KBM-7 (cell line): ENCODE results near the gene GPR55.

Source experiments
- DNase-seq: peaks from one replicate; pipeline ENCODE4 v3.0.0-alpha.2; 2015
- in situ Hi-C: fragments of 300-500 bp; cut with MboI; formaldehyde crosslinking; loops from 2 replicates; pipeline ENCODE4 v1.14.3; 2020; ENCODE audit warnings: low sequenced_read_pairs, low pct_unique_long_range_greater_than_20kb, mixed read lengths

The GPR55 gene

GRCh38 chr2:230906471-230907230 is 18.4 kb downstream of the GPR55 start:
- no peak for DNase-seq
- in situ Hi-C loops = no loop called here

- DNase-seq = no peak
These were observed 19.3 kb downstream of the GPR55 start for GRCh38 chr2:230905448-230906421.

GRCh38 chr2:230904856-230905447 is 20.1 kb downstream of the GPR55 start:
- DNase-seq = no peak
- in situ Hi-C loops = no loop called here

More at GRCh38 chr2:230905448-230906421, 19.3 kb downstream of the GPR55 start:
- in situ Hi-C loops = no loop called here

GRCh38 chr2:230903231-230904150 is 21.6 kb downstream of the GPR55 start:
- no peak for DNase-seq
- in situ Hi-C loops = no loop called here

GRCh38 chr2:230902180-230902899 is 22.7 kb downstream of the GPR55 start:
- in situ Hi-C loops = no loop called here
- DNase-seq = peak; percentile 74

- in situ Hi-C loops = no loop called here
- DNase-seq = no peak
These were observed 24.0 kb downstream of the GPR55 start for GRCh38 chr2:230901006-230901405.

- in situ Hi-C loops = no loop called here
- no peak for DNase-seq
These were observed 24.6 kb downstream of the GPR55 start for GRCh38 chr2:230900336-230900995.

- DNase-seq = no peak
- in situ Hi-C loops = no loop called here
These were observed 25.3 kb downstream of the GPR55 start for GRCh38 chr2:230899786-230900185.

GRCh38 chr2:230899287-230899686 is 25.8 kb downstream of the GPR55 start:
- in situ Hi-C loops = no loop called here

GRCh38 chr2:230898713-230899091 is 26.3 kb downstream of the GPR55 start:
- in situ Hi-C loops = no loop called here

More at GRCh38 chr2:230899287-230899686, 25.8 kb downstream of the GPR55 start:
- no peak for DNase-seq

GRCh38 chr2:230898016-230898712 is 26.9 kb downstream of the GPR55 start:
- DNase-seq = no peak
- in situ Hi-C loops = no loop called here

More at GRCh38 chr2:230898713-230899091, 26.3 kb downstream of the GPR55 start:
- DNase-seq = no peak

GRCh38 chr2:230896346-230897115 is 28.5 kb downstream of the GPR55 start:
- in situ Hi-C loops = no loop called here
- DNase-seq = no peak

- DNase-seq = no peak
- in situ Hi-C loops = no loop called here
These were observed 29.3 kb downstream of the GPR55 start for GRCh38 chr2:230895536-230896345.

GRCh38 chr2:230893841-230894781 is 30.9 kb downstream of the GPR55 start:
- DNase-seq = no peak
- in situ Hi-C loops = no loop called here

GRCh38 chr2:230893338-230893737 is 31.7 kb downstream of the GPR55 start:
- no peak for DNase-seq
- in situ Hi-C loops = no loop called here
